IMR-90 (cell line): Measurements from ENCODE around the gene ERCC4. TPM values are rescaled to one million over a fixed set of nuclear protein-coding genes. Genes with fewer than 3 reads are reported as not detected.

Source experiments
- ATAC-seq: fragments of 200-7000 bp; cut with Tn5 transposase; 2 replicates; pipeline ENCODE4 v1.9.1; 2020; ENCODE audit warnings: low read depth, mild to moderate bottlenecking, moderate library complexity
- BruUV-seq: library from RNA; stranded (reverse); fragments of 400-500 nt; replicated peaks from 2 replicates; lab custom pipeline; 2021; lab: Mats Ljungman, UMichigan
- CTCF ChIA-PET: fragments of 300-600 bp; formaldehyde crosslinking; extraction: SDS; loops from one replicate; lab custom pipeline; 2021; ENCODE audit warnings: antibody characterized with exemption; lab: Yijun Ruan, JAX
- POLR2A ChIA-PET: fragments of 300-600 bp; sonication (Branson Sonifier 250); formaldehyde crosslinking; loops from one replicate; lab custom pipeline; 2022; ENCODE audit warnings: antibody characterized with exemption; ENCODE audit not compliant: unreplicated experiment; lab: Charles Lee
- DNase-seq: peaks from one replicate; pipeline ENCODE4 v3.0.0; 2013
- H2AFZ ChIP-seq: replicated peaks from 2 replicates; pipeline ENCODE3; 2013; ENCODE audit warnings: low read length, mild to moderate bottlenecking; ENCODE audit not compliant: poor library complexity
- H2AK5ac ChIP-seq: 2 replicates; pipeline ENCODE4 v1.6.1; 2013; ENCODE audit warnings: low read depth, low read length, inconsistent platforms
- H2AK9ac ChIP-seq: replicated peaks from 2 replicates; pipeline ENCODE3; 2013; ENCODE audit warnings: mild to moderate bottlenecking, low read depth, low read length, moderate library complexity; ENCODE audit not compliant: poor library complexity
- H2BK120ac ChIP-seq: 2 replicates; pipeline ENCODE4 v1.6.1; 2013; ENCODE audit warnings: low read depth, low read length, inconsistent platforms
- H2BK15ac ChIP-seq: 3 replicates; pipeline ENCODE4 v1.6.1; 2013; ENCODE audit warnings: low read depth, low read length, inconsistent platforms
- H2BK20ac ChIP-seq: 2 replicates; pipeline ENCODE4 v1.6.1; 2013; ENCODE audit warnings: low read depth, mild to moderate bottlenecking, inconsistent platforms, low read length, moderate library complexity
- H2BK5ac ChIP-seq: 2 replicates; pipeline ENCODE4 v1.6.1; 2013; ENCODE audit warnings: mild to moderate bottlenecking, low read depth, low read length, inconsistent platforms; ENCODE audit not compliant: poor library complexity, severe bottlenecking
- H3K14ac ChIP-seq: replicated peaks from 2 replicates; pipeline ENCODE4 v1.6.1; 2013; ENCODE audit warnings: low read depth, low read length, inconsistent platforms
- H3K18ac ChIP-seq: 2 replicates; pipeline ENCODE4 v1.6.1; 2013; ENCODE audit warnings: low read depth, low read length, control low read depth
- H3K23ac ChIP-seq: 2 replicates; pipeline ENCODE4 v1.6.1; 2013; ENCODE audit warnings: low read depth, low read length, inconsistent platforms
- H3K27ac ChIP-seq: 2 replicates; pipeline ENCODE4 v1.5.1; 2013; ENCODE audit warnings: mild to moderate bottlenecking, control low read depth, low read length; ENCODE audit not compliant: insufficient read depth
- H3K27me3 ChIP-seq: 2 replicates; pipeline ENCODE4 v1.6.1; 2013; ENCODE audit warnings: low read length; ENCODE audit not compliant: control insufficient read depth, insufficient read depth
- H3K36me3 ChIP-seq: 2 replicates; pipeline ENCODE4 v1.6.1; 2013; ENCODE audit warnings: low read length, mixed read lengths; ENCODE audit not compliant: control insufficient read depth, insufficient read depth
- H3K4ac ChIP-seq: 2 replicates; pipeline ENCODE4 v1.6.1; 2013; ENCODE audit warnings: low read depth, low read length, inconsistent platforms
- H3K4me1 ChIP-seq: 2 replicates; pipeline ENCODE4 v1.6.1; 2013; ENCODE audit warnings: low read length, mixed read lengths; ENCODE audit not compliant: control insufficient read depth, insufficient read depth
- H3K4me2 ChIP-seq: 2 replicates; pipeline ENCODE4 v1.6.1; 2013; ENCODE audit warnings: low read depth, mild to moderate bottlenecking, control low read depth, low read length, moderate library complexity
- H3K4me3 ChIP-seq: 2 replicates; pipeline ENCODE4 v1.5.1; 2013; ENCODE audit warnings: low read depth, mild to moderate bottlenecking, control low read depth, low read length, moderate library complexity; ENCODE audit not compliant: insufficient read depth
- H3K56ac ChIP-seq: 2 replicates; pipeline ENCODE4 v1.6.1; 2013; ENCODE audit warnings: low read length, inconsistent platforms; ENCODE audit not compliant: insufficient read depth; ENCODE audit errors: extremely low read depth
- H3K79me1 ChIP-seq, 2 experiments: 2 replicates each; pipeline ENCODE4 v1.6.1; 2013; ENCODE audit warnings: low read length in 2 of 2, inconsistent platforms in 1 of 2, low read depth in 1 of 2
- H3K9ac ChIP-seq: 2 replicates; pipeline ENCODE4 v1.6.1; 2013; ENCODE audit warnings: low read depth, low read length, control low read depth
- H3K9me1 ChIP-seq: 2 replicates; pipeline ENCODE4 v1.6.1; 2013; ENCODE audit warnings: low read length, inconsistent platforms; ENCODE audit not compliant: insufficient read depth
- H3K9me3 ChIP-seq: 2 replicates; pipeline ENCODE4 v1.6.1; 2013; ENCODE audit warnings: low read length; ENCODE audit not compliant: control insufficient read depth, insufficient read depth
- H4K20me1 ChIP-seq: 2 replicates; pipeline ENCODE4 v1.6.1; 2013; ENCODE audit warnings: low read length, inconsistent platforms; ENCODE audit not compliant: insufficient read depth
- H4K5ac ChIP-seq: 2 replicates; pipeline ENCODE4 v1.6.1; 2013; ENCODE audit warnings: mild to moderate bottlenecking, low read depth, low read length, control low read depth
- H4K8ac ChIP-seq, 2 experiments: 2 replicates each; pipeline ENCODE4 v1.6.1; 2013; ENCODE audit warnings: low read depth in 2 of 2, low read length in 2 of 2, control low read depth in 1 of 2, inconsistent platforms in 1 of 2
- H4K91ac ChIP-seq: 2 replicates; pipeline ENCODE4 v1.6.1; 2013; ENCODE audit warnings: low read depth, low read length, inconsistent platforms; ENCODE audit not compliant: insufficient read depth
- CTCF ChIP-seq: conservative IDR thresholded peaks from 2 replicates; pipeline ENCODE4 v1.5.1; 2012; ENCODE audit warnings: mild to moderate bottlenecking, low read depth, low read length, improper control_type of control experiment
- FOS ChIP-seq: fragments of 150-350 bp; IDR thresholded peaks from 2 replicates; pipeline ENCODE4 v1.6.1; 2016; ENCODE audit warnings: low read depth, low read length
- MAZ ChIP-seq: IDR thresholded peaks from 2 replicates; pipeline ENCODE4 v1.6.1; 2012; ENCODE audit warnings: low read depth, mild to moderate bottlenecking, low read length, improper control_type of control experiment, moderate library complexity, borderline replicate concordance
- NFE2L2 ChIP-seq: fragments of 150-350 bp; IDR thresholded peaks from 2 replicates; pipeline ENCODE4 v1.6.1; 2016; ENCODE audit warnings: low read depth, mild to moderate bottlenecking, low read length
- RFX5 ChIP-seq: IDR thresholded peaks from 2 replicates; pipeline ENCODE4 v1.8.0; 2012; ENCODE audit warnings: low read depth, mild to moderate bottlenecking, low read length, moderate library complexity
- USF2 ChIP-seq: fragments of 150-350 bp; IDR thresholded peaks from 2 replicates; pipeline ENCODE4 v1.6.1; 2017; ENCODE audit warnings: mild to moderate bottlenecking, antibody characterized with exemption, low read length, low read depth
- WGBS, 2 experiments: methylation state at CpG; one replicate each; pipeline versions ENCODE4 v1.1.5 to v1.1.7; 2013; ENCODE audit warnings: missing lambda C conversion rate in 2 of 2; ENCODE audit not compliant: insufficient read length in 1 of 2; ENCODE audit errors: extremely low coverage in 2 of 2; 5-methylcytosine and 5-hydroxymethylcytosine counted together
- dilution Hi-C: fragments of 300-500 bp; cut with HindIII; formaldehyde crosslinking; loops from one replicate; pipeline ENCODE4 v1.14.3; 2018; ENCODE audit warnings: low sequenced_read_pairs; ENCODE audit not compliant: unreplicated experiment
- in situ Hi-C: fragments of 300-500 bp; cut with MboI; formaldehyde crosslinking; loops from 3 replicates; pipeline ENCODE4 v1.14.3; 2019; ENCODE audit warnings: low sequenced_read_pairs, inconsistent platforms, mixed read lengths
- intact Hi-C: fragments of 100-400 bp; cut with micrococcal nuclease; formaldehyde crosslinking; loops from 2 replicates; pipeline ENCODE4 v1.10.0; 2022
- polyA plus RNA-seq, 3 experiments: library from polyadenylated mRNA; depleted of rRNA; stranded (reverse); fragments of >200 nt; gene quantifications; 2 replicates each; pipeline ENCODE4 v1.2.3, GENCODE V29; 2012; ENCODE audit warnings: low replicate concordance in 1 of 3
- total RNA-seq: library from RNA; depleted of rRNA; stranded (reverse); fragments of >200 nt; gene quantifications from 2 replicates; pipeline ENCODE4 v1.2.3, GENCODE V29; 2012

Gene ERCC4
- total and polyA plus RNA-seq, 2 of the 4 experiments (the other 2 are of a cell fraction), result 2.9 to 19.2 TPM

GRCh38 chr16:13968835-13969234 lies 48.9 kb downstream of the ERCC4 start:
- H3K4ac ChIP-seq, result no peak overlapping the region
- CTCF ChIA-PET, result no interaction called here

More at GRCh38 chr16:13968835-13969234, 48.9 kb downstream of the ERCC4 start:
- BruUV-seq, result no TSS peak
- intact Hi-C loops, result no loop called here
- no peak overlapping the region for H3K18ac ChIP-seq
- no peak overlapping the region for H3K9ac ChIP-seq
- H2AK5ac ChIP-seq, result no peak overlapping the region
- H3K4me3 ChIP-seq, result no peak overlapping the region
- no peak overlapping the region for H3K27ac ChIP-seq
- H2BK15ac ChIP-seq, result no peak overlapping the region
- no peak overlapping the region for H3K23ac ChIP-seq
- H4K91ac ChIP-seq, result no peak overlapping the region
- H3K9me3 ChIP-seq, result no peaks in the 10 kb centered on the region
- in situ Hi-C loops, result no loop called here
- H2AK9ac ChIP-seq, result no peak overlapping the region
- no peaks in the 10 kb centered on the region for H3K79me1 ChIP-seq
- no peak overlapping the region for H3K4me2 ChIP-seq
- no peaks in the 10 kb centered on the region for H3K9me1 ChIP-seq
- H2BK120ac ChIP-seq, result no peak overlapping the region
- no CpG with 5 or more reads among the region's 2 CpGs for WGBS, 2 experiments
- TF ChIP-seq NFE2L2 (no peak), USF2 (no peak), CTCF (no peak), RFX5 (no peak), FOS (no peak), MAZ (no peak)
- no peak for DNase-seq
- dilution Hi-C loops, result no loop called here
- no peaks in the 10 kb centered on the region for H4K20me1 ChIP-seq
- POLR2A ChIA-PET, result no interaction called here
- no peaks in the 10 kb centered on the region for H3K4me1 ChIP-seq
- ATAC-seq, result no peak
- no peak overlapping the region for H4K8ac ChIP-seq
- no peak overlapping the region for H2BK5ac ChIP-seq
- no peak overlapping the region for H3K56ac ChIP-seq
- H3K36me3 ChIP-seq, result no peaks in the 10 kb centered on the region
- no peak overlapping the region for H2BK20ac ChIP-seq
- no peak overlapping the region for H4K5ac ChIP-seq
- H3K27me3 ChIP-seq, result peaks cover 1% of the 10 kb centered on the region
- H2AFZ ChIP-seq, result no peak overlapping the region
- no peak overlapping the region for H3K14ac ChIP-seq
